GM12878 (cell line): ENCODE measurements around the gene COTL1. TPM values are rescaled to one million over a fixed set of nuclear protein-coding genes. Genes with fewer than 3 reads are reported as not detected.

Source experiments
- EGR1 ChIP-seq, 2 experiments: IDR thresholded peaks; 1 replicate in 1 of 2; 2 replicates in 1 of 2; pipeline ENCODE4 v1.6.1; 2011 to 2012; ENCODE audit warnings: low read depth in 2 of 2, low read length in 2 of 2, borderline replicate concordance in 1 of 2, mild to moderate bottlenecking in 1 of 2, moderate library complexity in 1 of 2
- polyA plus RNA-seq, 11 experiments: library from polyadenylated mRNA; depleted of rRNA in 4 of 11; unstranded in 6 of 11; stranded (reverse) in 5 of 11; fragments of >200 nt; fragmentation: Nextera tagmentation in 4 of 11; fragmentation: Illumina TruSeq in 1 of 11; extraction: Ambion mirVana in 4 of 11; extraction: Trizol in 1 of 11; gene quantifications; 1 replicate in 1 of 11; 2 replicates in 10 of 11; pipeline versions ENCODE4 v1.2.1 to v1.2.3, GENCODE V29; 2011 to 2016; ENCODE audit warnings: inconsistent platforms in 2 of 11, missing spikeins in 2 of 11, low read depth in 1 of 11
- total RNA-seq, 4 experiments: library from RNA; depleted of rRNA in 3 of 4; stranded (reverse); fragments of >200 nt in 3 of 4; fragmentation: Illumina TruSeq in 1 of 4; extraction: Trizol in 1 of 4; gene quantifications; 2 replicates each; pipeline versions ENCODE4 v1.2.1 to v1.2.3, GENCODE V29; 2013 to 2021
- TF ChIP-seq, protein P1 (sequence below): fragments of 450-650 bp; IDR thresholded peaks from 2 replicates; pipeline ENCODE4 v1.6.1; 2017; ENCODE audit warnings: mild to moderate bottlenecking, low read depth, inconsistent platforms; ENCODE audit not compliant: poor library complexity, severe bottlenecking
- TF ChIP-seq, protein P2 (sequence below): fragments of 450-650 bp; IDR thresholded peaks from 2 replicates; pipeline ENCODE4 v1.6.1; 2017; ENCODE audit warnings: low read depth, mild to moderate bottlenecking, moderate library complexity
- TF ChIP-seq, protein P3 (sequence below), 3 experiments: IDR thresholded peaks in 2 of 3; conservative IDR thresholded peaks in 1 of 3; 2 replicates each; pipeline ENCODE4 v1.5.1; 2011; ENCODE audit warnings: low read depth in 3 of 3, low read length in 3 of 3, mild to moderate bottlenecking in 3 of 3, control low read depth in 2 of 3, moderate library complexity in 2 of 3, inconsistent platforms in 1 of 3, mixed read lengths in 1 of 3; ENCODE audit not compliant: control insufficient read depth in 2 of 3, insufficient read depth in 1 of 3; ENCODE audit errors: extremely low read depth in 1 of 3
- TF ChIP-seq, protein P4 (sequence below): fragments of 450-650 bp; IDR thresholded peaks from 2 replicates; pipeline ENCODE4 v1.6.1; 2017; ENCODE audit warnings: mild to moderate bottlenecking, moderate library complexity
- TF ChIP-seq, protein P5 (sequence below): fragments of 450-650 bp; formaldehyde crosslinking; IDR thresholded peaks from 2 replicates; pipeline ENCODE4 v1.4.0; 2020; ENCODE audit warnings: mild to moderate bottlenecking, moderate library complexity

The COTL1 gene
- total and polyA plus RNA-seq, 10 of the 15 experiments (the other 5 are each of a cell fraction or from before 2014, with no cell fraction given): 140 to 894 (median 330) TPM

DNA sequence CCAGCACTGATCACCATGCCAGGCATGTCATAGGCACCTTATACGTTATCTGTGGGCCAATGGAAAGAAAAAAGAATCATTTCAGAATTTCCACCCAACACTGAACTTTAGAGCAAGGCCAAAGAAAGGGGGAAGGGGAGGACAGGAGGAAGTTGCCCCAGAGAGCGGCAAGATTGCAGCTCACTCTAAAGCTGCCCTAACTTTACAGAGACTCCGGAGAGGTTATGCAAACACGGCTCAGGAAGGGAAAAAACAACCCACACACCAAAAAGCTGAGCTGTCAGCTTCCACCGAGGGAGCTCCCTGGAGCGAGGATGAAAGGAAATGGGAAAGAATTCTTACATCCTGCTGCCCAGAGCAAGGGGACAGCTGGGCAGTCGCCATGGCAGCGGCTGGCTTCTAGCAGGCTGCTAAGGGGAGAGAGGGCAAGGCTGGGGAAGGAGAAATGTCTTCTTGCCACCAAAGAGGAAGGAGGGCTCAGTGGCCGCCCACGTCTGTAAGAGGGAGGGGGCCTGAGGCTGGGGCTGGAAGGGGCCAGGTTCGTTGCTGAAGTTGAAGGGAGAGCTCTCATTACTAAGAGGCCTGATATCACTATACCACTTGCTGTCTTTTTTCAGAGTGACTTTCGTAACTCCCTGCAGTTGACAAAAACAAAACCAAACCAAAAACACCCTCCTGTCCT is 18.2 kb downstream of the COTL1 start (continued):
- TF ChIP-seq, protein P1, sequence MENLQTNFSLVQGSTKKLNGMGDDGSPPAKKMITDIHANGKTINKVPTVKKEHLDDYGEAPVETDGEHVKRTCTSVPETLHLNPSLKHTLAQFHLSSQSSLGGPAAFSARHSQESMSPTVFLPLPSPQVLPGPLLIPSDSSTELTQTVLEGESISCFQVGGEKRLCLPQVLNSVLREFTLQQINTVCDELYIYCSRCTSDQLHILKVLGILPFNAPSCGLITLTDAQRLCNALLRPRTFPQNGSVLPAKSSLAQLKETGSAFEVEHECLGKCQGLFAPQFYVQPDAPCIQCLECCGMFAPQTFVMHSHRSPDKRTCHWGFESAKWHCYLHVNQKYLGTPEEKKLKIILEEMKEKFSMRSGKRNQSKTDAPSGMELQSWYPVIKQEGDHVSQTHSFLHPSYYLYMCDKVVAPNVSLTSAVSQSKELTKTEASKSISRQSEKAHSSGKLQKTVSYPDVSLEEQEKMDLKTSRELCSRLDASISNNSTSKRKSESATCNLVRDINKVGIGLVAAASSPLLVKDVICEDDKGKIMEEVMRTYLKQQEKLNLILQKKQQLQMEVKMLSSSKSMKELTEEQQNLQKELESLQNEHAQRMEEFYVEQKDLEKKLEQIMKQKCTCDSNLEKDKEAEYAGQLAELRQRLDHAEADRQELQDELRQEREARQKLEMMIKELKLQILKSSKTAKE: no peak
- TF ChIP-seq EGR1 (IDR thresholded peaks at IDR 0.05; ENCODE audit: borderline replicate concordance in 1 of 2, low read depth in 2 of 2, low read length in 2 of 2): peak in 1 of 2 experiments; percentile 92; a peak in 2 of 3 replicates
- TF ChIP-seq, protein P2, sequence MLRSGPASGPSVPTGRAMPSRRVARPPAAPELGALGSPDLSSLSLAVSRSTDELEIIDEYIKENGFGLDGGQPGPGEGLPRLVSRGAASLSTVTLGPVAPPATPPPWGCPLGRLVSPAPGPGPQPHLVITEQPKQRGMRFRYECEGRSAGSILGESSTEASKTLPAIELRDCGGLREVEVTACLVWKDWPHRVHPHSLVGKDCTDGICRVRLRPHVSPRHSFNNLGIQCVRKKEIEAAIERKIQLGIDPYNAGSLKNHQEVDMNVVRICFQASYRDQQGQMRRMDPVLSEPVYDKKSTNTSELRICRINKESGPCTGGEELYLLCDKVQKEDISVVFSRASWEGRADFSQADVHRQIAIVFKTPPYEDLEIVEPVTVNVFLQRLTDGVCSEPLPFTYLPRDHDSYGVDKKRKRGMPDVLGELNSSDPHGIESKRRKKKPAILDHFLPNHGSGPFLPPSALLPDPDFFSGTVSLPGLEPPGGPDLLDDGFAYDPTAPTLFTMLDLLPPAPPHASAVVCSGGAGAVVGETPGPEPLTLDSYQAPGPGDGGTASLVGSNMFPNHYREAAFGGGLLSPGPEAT: peak; percentile 67; the same call in 1 of the 2 replicates
- TF ChIP-seq, protein P3, sequence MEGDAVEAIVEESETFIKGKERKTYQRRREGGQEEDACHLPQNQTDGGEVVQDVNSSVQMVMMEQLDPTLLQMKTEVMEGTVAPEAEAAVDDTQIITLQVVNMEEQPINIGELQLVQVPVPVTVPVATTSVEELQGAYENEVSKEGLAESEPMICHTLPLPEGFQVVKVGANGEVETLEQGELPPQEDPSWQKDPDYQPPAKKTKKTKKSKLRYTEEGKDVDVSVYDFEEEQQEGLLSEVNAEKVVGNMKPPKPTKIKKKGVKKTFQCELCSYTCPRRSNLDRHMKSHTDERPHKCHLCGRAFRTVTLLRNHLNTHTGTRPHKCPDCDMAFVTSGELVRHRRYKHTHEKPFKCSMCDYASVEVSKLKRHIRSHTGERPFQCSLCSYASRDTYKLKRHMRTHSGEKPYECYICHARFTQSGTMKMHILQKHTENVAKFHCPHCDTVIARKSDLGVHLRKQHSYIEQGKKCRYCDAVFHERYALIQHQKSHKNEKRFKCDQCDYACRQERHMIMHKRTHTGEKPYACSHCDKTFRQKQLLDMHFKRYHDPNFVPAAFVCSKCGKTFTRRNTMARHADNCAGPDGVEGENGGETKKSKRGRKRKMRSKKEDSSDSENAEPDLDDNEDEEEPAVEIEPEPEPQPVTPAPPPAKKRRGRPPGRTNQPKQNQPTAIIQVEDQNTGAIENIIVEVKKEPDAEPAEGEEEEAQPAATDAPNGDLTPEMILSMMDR (IDR thresholded peaks at IDR 0.05 in 2 of 3, conservative IDR thresholded peaks at IDR 0.05 in 1 of 3; ENCODE audit: control insufficient read depth in 2 of 3, extremely low read depth in 1 of 3, insufficient read depth in 1 of 3, low read depth in 3 of 3, low read length in 3 of 3): no peak
- TF ChIP-seq, protein P4, sequence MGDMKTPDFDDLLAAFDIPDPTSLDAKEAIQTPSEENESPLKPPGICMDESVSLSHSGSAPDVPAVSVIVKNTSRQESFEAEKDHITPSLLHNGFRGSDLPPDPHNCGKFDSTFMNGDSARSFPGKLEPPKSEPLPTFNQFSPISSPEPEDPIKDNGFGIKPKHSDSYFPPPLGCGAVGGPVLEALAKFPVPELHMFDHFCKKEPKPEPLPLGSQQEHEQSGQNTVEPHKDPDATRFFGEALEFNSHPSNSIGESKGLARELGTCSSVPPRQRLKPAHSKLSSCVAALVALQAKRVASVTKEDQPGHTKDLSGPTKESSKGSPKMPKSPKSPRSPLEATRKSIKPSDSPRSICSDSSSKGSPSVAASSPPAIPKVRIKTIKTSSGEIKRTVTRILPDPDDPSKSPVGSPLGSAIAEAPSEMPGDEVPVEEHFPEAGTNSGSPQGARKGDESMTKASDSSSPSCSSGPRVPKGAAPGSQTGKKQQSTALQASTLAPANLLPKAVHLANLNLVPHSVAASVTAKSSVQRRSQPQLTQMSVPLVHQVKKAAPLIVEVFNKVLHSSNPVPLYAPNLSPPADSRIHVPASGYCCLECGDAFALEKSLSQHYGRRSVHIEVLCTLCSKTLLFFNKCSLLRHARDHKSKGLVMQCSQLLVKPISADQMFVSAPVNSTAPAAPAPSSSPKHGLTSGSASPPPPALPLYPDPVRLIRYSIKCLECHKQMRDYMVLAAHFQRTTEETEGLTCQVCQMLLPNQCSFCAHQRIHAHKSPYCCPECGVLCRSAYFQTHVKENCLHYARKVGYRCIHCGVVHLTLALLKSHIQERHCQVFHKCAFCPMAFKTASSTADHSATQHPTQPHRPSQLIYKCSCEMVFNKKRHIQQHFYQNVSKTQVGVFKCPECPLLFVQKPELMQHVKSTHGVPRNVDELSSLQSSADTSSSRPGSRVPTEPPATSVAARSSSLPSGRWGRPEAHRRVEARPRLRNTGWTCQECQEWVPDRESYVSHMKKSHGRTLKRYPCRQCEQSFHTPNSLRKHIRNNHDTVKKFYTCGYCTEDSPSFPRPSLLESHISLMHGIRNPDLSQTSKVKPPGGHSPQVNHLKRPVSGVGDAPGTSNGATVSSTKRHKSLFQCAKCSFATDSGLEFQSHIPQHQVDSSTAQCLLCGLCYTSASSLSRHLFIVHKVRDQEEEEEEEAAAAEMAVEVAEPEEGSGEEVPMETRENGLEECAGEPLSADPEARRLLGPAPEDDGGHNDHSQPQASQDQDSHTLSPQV: no peak
- TF ChIP-seq, protein P5, sequence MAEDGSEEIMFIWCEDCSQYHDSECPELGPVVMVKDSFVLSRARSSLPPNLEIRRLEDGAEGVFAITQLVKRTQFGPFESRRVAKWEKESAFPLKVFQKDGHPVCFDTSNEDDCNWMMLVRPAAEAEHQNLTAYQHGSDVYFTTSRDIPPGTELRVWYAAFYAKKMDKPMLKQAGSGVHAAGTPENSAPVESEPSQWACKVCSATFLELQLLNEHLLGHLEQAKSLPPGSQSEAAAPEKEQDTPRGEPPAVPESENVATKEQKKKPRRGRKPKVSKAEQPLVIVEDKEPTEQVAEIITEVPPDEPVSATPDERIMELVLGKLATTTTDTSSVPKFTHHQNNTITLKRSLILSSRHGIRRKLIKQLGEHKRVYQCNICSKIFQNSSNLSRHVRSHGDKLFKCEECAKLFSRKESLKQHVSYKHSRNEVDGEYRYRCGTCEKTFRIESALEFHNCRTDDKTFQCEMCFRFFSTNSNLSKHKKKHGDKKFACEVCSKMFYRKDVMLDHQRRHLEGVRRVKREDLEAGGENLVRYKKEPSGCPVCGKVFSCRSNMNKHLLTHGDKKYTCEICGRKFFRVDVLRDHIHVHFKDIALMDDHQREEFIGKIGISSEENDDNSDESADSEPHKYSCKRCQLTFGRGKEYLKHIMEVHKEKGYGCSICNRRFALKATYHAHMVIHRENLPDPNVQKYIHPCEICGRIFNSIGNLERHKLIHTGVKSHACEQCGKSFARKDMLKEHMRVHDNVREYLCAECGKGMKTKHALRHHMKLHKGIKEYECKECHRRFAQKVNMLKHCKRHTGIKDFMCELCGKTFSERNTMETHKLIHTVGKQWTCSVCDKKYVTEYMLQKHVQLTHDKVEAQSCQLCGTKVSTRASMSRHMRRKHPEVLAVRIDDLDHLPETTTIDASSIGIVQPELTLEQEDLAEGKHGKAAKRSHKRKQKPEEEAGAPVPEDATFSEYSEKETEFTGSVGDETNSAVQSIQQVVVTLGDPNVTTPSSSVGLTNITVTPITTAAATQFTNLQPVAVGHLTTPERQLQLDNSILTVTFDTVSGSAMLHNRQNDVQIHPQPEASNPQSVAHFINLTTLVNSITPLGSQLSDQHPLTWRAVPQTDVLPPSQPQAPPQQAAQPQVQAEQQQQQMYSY: no peak
